Measurements from ENCODE around the gene HS6ST3.
"Not testable (repeated sequence)": the region's sequence is repeated elsewhere in the genome, so short reads cannot be mapped to it uniquely, and the experiment has no call there.

Gene HS6ST3

DNA sequence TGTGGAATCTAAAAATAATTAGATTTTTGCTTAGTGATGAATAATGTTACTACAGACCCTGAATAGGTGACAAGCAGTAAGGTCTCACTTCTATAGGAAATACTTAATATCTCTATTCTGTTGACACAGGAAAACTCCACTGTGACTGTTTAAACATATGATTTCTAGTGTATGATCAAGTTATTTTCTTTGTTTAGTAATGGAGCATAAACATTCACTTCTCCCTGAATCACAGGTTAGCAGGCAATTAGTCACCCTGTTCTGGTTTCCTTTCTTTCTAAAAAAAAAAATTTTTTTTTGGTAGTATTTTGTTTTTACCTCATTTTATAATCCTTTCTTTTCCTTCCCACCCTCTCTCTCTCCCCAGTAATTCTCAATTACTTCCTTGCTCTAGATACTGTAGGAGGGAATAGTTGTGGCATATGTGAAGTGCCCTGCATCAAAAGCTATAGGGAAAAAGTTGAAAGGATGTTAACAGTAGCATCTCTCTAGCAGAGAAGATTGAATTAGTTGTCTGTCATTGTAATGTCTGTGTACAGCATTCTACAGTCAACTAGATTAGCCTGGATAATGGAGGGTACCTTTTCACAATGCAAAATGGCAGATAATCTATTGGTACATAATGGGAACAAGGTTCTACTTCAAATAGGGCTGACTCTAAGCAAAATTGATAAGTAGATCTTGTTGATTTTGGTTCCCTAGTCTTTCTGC, 3.5 kb downstream of the HS6ST3 start:
- DNase-seq: no peak

DNA sequence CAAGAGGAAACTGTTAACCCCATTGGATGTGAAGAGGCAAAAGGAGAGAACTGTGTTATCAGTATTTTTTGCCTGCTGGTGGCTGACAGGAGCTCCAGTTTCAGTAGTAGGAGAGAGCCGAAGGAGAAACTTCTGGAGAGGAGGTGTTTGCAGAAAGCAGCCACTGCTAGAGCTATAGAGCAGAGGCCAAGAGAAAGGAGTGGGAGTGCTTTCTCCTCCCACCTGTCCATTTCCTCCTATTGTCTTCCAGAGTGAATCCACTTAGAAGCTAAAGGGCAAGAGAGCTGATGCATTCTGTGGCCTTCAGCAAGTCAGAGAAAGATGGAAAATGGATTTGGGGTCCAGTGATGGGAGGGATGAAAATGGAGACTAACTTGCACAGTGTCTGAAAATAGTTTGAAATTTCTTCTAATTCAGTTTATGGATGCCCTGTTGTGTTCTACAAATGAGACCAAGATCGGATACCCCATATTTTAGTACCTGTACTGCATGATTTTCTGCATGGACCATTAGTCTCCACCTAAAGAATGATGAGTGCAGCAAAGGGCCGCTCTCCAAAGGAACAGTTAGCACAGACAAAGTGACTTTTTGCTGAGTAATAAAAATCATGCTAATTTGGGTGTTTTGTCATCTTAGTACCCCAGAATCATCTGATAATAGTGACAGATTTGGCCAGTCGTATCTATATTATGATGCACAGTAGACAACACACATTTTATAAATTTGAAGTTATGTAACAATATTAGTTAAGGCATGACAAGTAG, 10.7 kb downstream of the HS6ST3 start:
- DNase-seq: no peak

DNA sequence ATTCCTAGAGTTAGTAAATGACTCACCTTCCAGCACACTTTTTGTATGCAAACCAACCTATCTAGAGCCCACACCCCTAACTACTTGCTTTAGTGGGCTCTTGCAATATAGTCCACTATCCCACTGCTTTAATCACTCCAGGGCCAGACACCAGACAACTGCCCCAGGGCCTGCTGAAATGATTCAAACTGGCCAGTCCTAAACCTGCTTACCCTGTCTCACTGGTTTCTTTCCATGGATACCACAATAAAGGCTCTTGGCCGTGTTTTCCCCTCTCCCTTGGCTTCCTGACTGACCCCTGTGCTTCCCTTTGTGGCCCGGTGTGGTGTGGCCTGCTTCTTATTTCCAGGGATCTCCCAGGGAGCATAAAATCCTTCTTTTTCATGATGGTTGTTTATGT, 14.6 kb downstream of the HS6ST3 start:
- no peak for DNase-seq

DNA sequence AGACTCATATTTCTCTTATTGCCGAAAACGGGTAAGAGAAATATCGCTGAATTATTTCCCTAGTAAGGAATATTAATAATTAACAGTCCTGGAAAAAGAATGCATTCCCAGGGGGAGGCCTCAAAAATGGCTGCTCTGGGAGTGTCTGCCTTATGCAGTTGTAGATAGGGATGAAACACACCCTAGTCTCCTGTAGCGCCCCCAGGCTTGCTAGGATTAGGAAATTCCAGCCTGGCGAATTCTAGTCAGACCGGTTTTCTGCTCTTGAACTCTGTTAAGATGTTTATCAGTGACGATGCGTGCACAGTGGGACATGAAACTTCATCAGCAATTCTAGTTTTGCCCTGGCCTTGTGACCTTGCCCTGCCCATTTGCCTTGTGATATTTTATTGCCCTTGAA, 18.2 kb downstream of the HS6ST3 start:
- DNase-seq: not testable (repeated sequence)

DNA sequence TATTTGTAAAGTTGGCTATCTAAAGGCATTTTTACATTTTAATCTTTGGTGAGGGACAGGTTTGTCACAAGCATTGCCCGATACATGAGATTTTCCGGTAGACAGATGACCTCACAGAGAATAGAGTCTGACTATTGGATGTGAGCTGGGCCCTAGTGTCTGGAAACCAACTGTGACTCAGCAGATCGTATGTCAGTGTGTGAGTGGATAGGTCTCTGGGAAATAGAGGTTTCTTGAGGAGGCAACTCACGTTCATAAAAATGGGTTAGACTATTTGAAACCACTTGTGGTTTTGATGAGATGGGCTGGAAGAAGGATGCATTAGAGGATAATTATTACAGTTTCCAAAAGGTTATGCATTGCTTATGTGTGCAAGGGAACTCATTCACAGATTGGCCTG, 19.2 kb downstream of the HS6ST3 start:
- DNase-seq: no peak

DNA sequence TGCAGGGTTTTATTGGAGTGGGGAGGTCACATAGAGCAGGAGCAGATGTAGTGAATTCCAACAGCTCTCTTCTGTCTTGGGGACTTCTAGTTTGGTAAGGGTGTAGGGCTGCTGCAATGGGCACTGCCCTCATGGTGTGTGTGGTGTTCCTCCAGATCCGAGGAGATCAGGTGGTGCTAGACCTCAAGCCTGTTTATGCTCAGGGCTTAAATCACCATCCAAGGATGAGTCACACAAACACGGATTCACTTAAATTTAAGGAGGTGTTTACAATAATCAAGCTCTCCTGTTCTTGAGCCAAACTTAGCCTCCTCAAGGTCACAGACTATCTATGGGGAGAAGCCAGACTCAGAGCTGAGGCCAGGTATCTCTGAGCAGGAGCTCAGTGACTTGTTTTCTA, 23.0 kb downstream of the HS6ST3 start:
- no peak for DNase-seq

DNA sequence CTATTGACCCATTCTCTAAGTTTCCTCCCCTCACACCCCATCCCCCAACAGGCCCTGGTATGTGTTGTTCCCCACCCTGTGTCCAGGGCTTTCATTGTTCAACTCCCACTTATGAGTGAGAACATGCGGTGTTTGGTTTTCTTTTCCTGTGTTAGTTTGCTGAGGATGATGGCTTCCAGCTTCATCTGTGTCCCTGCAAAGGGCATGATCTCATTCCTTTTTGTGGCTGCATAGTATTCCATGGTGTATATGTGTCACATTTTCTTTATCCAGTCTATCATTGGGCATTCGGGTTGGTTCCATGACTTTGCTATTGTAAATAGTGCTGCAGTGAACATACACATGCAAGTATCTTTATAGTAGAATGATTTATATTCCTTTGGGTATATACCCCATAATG, 25.5 kb downstream of the HS6ST3 start:
- DNase-seq: not testable (repeated sequence)

DNA sequence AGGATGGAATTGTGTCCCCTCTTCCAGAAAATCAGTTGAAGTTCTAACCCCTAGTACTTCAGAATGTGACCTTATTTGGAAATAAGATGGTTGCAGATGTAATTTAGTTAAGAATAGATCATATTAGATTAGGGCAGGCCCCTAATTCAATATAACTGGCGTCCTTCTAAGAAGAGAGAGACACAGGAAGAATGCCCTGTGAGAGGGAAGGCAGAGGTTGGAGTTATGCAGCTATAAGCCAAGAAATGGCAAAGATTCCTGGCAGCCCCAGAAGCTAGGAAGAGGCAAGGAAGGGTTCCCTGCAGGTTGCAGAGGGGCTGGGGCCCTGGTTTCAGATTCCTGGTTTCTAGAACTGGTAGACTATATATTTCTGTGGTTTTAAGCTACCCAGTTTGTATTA, 30.0 kb downstream of the HS6ST3 start:
- no peak for DNase-seq

DNA sequence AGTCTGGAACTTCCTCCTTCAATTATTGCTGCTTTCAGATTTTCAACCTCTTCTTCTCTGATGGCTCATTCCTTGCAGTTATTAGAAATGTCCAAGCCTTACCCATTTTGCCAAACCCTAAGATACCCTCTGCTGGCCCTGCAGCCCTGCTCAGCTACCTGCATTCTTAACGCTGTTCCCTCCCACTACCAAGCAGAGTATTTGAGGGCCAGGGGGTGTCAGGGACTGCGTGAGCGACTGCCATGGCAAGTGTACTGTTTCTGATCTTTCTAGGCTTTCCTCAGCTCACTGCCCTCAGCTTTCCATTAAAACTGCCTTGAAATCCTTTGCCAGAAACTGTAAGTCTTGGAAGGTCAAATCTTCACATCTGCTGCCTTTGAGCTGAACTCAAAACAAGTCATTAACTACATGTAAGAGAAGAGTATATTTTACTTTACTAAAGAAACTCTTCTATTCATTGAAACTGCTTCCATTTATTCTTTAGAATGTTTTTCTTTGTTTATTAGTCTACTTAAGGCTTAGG, 41.0 kb downstream of the HS6ST3 start:
- no peak for DNase-seq

DNA sequence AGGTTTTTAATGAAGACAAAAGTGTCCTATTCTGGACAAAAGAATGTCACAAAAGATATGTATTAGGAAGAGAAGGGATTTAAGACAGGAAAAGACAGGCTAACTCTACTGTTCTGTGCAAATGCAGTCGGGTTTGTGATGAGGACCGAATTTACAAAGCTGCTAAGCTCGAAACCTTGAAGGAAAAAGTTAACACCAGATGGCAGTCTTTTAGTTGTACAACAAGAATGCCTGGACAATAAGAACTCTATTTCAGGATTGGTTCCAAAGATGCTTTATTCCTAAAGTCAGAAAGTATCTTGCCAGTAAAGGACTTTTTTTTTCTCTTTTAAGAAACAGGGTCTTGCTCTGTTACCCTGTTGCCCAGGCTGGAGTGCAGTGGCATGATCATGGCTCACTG, 51.1 kb downstream of the HS6ST3 start:
- no peak for DNase-seq

DNA sequence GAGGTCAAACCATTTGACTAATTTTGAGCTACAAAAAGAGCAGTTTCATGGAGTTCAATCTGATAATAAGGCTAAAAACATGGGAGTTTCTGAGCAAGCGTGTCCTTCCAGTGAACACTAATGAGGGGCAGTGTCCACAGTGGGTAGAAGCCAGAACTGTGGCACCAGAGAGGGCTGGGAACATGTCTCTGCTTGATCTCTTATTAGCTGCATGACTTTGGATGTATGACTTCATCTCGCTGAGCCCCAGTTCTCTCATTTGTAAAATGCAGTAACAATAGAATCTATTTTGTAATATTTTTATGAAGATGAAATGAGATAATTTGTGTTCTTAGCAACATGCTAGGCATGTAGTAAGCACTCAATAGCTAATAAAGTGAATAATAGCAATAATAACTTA, 69.8 kb downstream of the HS6ST3 start:
- DNase-seq: no peak

DNA sequence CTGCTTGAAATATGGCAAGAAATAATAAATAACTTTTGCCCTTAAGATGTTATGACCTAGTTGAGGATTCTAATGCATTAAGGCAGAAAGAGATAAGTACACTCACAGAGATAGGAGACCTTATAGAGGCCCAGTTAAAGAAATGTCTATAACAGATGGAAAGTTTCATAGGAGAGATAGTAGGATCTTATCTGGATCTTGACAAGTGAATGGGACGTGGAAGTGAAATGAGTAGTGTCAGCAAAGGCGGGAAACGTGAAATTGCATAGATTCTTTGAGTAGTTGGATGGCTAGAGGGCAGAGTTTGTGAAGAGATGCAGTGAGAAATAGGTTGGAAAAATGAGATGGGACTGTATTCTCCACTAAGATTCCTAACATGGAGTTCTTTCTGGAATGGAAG, 71.2 kb downstream of the HS6ST3 start:
- DNase-seq: no peak

DNA sequence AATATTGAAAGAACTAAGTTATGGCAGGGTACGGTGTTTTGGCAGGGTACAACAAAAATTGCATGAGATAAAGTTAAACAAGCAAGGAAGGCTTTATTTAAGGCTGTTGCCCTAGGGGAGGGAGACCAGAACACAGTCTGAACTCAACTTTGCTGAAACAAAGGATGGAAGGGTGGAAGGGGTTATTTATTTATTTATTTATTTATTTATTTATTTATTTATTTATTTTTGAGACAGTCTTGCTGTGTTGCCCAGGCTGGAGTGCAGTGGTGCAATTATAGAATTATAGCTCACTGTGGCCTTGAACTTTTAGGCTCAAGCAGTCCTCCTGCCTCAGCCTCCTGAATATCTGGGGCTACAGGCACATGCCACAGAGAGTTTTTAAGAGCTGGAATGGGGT, 75.9 kb downstream of the HS6ST3 start:
- no peak for DNase-seq

DNA sequence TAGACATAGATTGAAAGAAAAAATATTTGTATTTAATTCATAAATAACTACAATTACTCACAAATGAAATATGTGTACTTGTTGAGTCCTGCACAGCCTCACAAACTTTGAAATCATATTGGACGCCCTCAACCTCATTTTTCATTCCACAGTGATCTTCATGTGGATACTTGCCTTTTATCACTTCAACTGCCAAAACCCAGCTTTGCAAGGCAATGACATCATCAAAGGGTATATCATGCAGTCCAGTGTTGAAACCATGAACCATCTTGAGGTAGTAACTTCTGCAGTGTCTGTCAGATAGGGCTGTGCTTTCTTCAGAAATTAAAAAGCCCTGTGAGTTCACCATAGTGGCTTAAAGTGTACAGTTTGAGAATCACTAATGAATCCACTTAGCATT, 82.2 kb downstream of the HS6ST3 start:
- DNase-seq: no peak

DNA sequence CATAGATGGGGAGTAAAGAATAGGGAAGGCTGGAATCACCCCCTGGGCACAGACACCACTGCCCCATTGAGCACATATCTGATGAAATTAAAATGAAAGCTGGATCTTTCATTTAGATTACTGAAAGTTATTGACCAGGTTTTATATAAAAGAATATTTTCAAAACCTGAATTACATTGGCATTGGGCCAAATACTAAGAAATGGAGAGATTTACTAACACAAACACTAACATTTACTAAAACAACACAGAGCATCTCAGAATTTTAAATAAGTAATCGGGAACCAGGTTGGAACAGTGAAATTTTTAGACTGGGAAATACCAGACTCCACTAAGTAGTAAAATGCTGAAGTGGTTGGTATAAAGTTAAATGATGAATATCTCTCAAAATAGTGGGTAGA, 88.9 kb downstream of the HS6ST3 start:
- no peak for DNase-seq

DNA sequence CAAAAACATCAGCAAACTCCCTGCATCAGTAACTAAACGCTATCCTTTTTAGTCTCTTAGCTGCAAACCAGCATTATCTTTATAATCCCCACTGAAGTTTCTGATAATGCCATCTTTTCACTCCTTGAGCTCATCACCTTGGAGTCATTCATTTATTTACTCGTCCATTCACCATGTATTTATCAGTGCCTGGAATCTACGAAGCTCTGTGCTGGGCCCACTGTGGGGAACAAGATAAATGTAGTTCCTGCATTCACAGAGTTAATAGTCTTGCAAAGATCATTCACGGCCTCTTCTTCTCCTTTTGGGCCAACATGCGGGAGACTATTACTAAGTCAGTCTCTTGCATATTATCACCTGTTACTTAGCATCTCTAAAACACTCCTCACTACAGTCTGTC, 89.4 kb downstream of the HS6ST3 start:
- DNase-seq: no peak

DNA sequence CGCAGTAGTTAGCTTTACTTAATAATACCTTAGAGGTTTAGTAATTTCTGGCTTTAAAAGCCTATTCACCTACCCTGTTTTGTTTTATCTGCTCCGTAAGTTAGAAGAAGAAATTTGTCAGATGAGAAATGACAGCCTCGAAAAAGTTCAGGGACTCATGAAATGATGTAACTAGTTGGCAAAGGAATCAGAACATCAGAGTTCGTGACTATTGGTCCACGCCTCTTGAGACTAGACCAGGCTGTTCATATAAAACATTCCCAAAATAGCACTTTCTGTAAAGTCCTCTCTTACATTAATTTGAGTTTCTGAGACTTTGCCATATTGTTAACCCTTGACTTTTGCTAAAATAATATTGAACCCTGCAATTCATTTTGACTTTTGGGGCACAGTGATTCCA, 92.0 kb downstream of the HS6ST3 start:
- DNase-seq: no peak

DNA sequence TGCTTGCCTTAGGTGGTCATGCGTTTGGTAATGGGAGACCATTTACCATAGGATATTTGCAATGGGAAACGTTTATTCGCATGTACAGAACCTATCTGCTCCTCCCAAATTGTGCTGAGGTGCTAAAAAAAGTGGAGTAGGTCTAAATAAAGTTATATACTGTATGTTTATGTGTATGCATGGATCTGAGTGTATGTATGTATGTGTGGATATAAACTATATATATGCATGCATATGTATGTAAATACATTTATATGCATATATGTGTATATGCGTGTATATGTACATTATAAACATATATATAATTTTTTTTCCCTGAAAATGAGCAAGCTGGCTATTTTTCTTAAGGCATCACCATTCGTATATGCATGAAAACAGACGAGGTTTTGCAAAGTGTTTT, 95.9 kb downstream of the HS6ST3 start:
- no peak for DNase-seq

DNA sequence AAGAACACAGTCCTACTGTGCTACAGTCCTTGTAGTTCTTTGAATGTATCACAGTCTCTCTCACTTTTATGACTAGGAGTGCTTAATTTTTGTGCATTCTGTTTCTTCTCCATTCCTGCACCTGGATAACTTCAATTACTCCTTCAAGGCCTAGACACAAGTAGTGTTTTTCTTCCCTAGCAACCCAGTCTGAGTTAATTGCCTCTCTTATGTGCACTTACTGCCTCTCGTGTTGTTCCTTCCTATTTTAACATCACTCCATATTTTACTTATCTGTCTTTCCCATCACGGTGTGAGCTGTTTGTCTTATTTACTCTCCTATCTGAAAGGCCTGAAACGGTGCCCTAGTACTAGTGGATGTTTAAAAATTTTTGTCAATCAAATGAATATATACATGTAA, 101.5 kb downstream of the HS6ST3 start:
- DNase-seq: no peak

DNA sequence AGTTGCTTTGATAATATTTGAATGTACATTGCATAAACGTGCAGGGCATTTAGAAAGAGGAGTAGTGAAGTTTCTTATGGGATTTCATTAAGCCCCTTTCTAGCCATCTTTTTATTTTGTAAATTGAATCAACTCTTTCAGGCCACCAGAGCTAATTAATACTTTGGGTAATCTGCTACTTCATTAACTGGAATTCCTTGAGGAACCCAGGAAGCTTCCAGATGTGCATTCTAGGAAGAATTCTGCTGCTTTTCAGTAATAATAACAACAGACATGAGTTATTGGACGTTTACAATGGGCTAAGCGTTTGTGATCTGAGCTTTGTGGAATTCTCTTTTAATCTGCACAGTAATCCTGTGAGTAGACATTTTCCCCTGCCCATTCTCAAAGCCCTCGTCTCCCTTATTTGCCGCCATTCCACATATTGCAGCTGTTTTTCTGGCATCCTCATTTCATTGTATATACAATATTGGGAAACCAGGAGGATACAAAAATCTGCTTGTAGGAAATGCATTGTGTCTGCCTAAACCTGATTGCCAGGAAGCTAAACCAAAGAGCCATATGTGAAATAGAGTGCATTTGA, 103.9 kb downstream of the HS6ST3 start:
- no peak for DNase-seq

DNA sequence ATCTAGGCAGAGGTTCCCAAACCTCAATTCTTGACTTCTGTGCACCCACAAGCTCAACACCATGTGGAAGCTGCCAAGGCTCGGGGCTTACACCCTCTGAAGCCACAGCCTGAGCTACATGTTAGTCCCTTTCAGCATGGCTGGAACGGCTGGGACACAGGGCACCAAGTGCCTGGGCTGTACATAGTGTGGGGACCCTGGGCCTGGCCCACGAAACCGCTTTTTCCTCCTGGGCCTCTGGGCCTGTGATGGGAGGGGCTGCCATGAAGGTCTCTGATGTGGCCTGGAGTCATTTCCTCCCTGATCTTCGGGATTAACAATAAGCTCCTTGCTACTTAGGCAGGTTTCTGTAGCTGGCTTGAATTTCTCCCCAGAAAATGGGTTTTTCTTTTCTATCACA, 108.1 kb downstream of the HS6ST3 start:
- DNase-seq: no peak

DNA sequence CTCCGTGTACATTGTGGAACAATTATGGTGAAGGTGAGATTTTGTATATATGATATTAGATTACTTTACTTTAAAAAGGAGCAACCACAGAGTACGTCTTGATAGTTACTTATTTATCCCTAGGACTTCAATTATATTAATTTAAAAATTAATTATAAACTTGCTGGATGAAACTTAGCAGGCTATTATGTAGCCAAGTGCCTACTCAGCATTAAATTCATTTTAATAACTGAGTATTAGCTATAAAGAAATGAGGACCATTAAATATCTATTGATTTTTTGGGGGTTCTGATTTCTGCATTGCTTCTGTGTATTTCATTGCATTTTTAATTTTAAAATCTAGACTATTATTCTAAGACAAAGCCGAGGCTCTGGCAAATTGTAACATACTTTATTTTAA, 109.4 kb downstream of the HS6ST3 start:
- DNase-seq: no peak

DNA sequence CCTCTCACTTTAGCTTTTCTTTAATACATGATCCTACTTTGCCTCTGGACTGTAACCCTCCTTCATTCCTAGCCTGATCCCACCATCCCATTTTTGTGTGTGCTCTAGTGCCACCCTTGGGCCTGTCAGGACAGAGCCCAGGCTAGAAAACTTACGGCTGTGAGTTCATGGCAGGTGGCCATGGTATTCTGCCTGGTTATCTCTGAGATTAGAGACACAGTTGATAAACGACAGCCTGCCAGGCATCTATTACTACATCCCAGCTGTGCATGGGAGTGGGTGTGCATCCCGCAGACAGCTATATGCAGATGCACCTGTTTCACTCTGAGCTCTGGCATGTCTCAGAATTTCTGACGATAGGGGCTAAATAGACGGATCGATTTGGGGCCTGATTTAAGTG, 110.9 kb downstream of the HS6ST3 start:
- DNase-seq: no peak

DNA sequence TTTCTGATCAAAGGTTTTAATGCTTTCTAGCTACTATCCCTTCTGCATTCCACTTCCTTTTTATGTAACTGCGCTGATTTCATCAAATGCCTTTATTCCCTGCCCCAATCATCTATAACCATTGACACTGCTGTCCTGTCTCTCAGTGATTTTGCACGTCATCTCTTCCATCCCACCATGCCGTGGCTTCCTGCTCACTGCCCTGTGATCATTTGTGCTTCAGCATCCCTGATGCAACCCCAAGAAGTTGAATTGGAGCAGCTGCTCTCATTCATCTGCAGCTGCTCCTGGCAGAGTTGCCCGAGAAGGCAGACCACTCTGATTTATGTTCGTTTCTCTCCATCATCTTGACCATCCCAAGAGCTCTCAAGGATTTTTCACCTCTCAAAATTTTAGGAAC, 112.4 kb downstream of the HS6ST3 start:
- no peak for DNase-seq

All from inflammatory macrophage treated with lipopolysaccharide for 4 hours (primary cell).